IMR-90 (cell line): ENCODE data around the gene PPP1R14C. TPM values are rescaled to one million over a fixed set of nuclear protein-coding genes. Genes with fewer than 3 reads are reported as not detected.
A peak's percentile ranks its signal among the peaks of the same experiment; 100 is the strongest.

Experiments used
- ATAC-seq: fragments of 200-7000 bp; cut with Tn5 transposase; 2 replicates; pipeline ENCODE4 v1.9.1; 2020; ENCODE audit warnings: low read depth, mild to moderate bottlenecking, moderate library complexity
- BruUV-seq: library from RNA; stranded (reverse); fragments of 400-500 nt; replicated peaks from 2 replicates; lab custom pipeline; 2021; lab: Mats Ljungman, UMichigan
- CTCF ChIA-PET: fragments of 300-600 bp; formaldehyde crosslinking; extraction: SDS; loops from one replicate; lab custom pipeline; 2021; ENCODE audit warnings: antibody characterized with exemption; lab: Yijun Ruan, JAX
- POLR2A ChIA-PET: fragments of 300-600 bp; sonication (Branson Sonifier 250); formaldehyde crosslinking; loops from one replicate; lab custom pipeline; 2022; ENCODE audit warnings: antibody characterized with exemption; ENCODE audit not compliant: unreplicated experiment; lab: Charles Lee
- DNase-seq: peaks from one replicate; pipeline ENCODE4 v3.0.0; 2013
- H2AFZ ChIP-seq: replicated peaks from 2 replicates; pipeline ENCODE3; 2013; ENCODE audit warnings: low read length, mild to moderate bottlenecking; ENCODE audit not compliant: poor library complexity
- H2AK5ac ChIP-seq: 2 replicates; pipeline ENCODE4 v1.6.1; 2013; ENCODE audit warnings: low read depth, low read length, inconsistent platforms
- H2AK9ac ChIP-seq: replicated peaks from 2 replicates; pipeline ENCODE3; 2013; ENCODE audit warnings: mild to moderate bottlenecking, low read depth, low read length, moderate library complexity; ENCODE audit not compliant: poor library complexity
- H2BK120ac ChIP-seq: 2 replicates; pipeline ENCODE4 v1.6.1; 2013; ENCODE audit warnings: low read depth, low read length, inconsistent platforms
- H2BK15ac ChIP-seq: 3 replicates; pipeline ENCODE4 v1.6.1; 2013; ENCODE audit warnings: low read depth, low read length, inconsistent platforms
- H2BK20ac ChIP-seq: 2 replicates; pipeline ENCODE4 v1.6.1; 2013; ENCODE audit warnings: low read depth, mild to moderate bottlenecking, inconsistent platforms, low read length, moderate library complexity
- H2BK5ac ChIP-seq: 2 replicates; pipeline ENCODE4 v1.6.1; 2013; ENCODE audit warnings: mild to moderate bottlenecking, low read depth, low read length, inconsistent platforms; ENCODE audit not compliant: poor library complexity, severe bottlenecking
- H3K14ac ChIP-seq: replicated peaks from 2 replicates; pipeline ENCODE4 v1.6.1; 2013; ENCODE audit warnings: low read depth, low read length, inconsistent platforms
- H3K18ac ChIP-seq: 2 replicates; pipeline ENCODE4 v1.6.1; 2013; ENCODE audit warnings: low read depth, low read length, control low read depth
- H3K23ac ChIP-seq: 2 replicates; pipeline ENCODE4 v1.6.1; 2013; ENCODE audit warnings: low read depth, low read length, inconsistent platforms
- H3K27ac ChIP-seq: 2 replicates; pipeline ENCODE4 v1.5.1; 2013; ENCODE audit warnings: mild to moderate bottlenecking, control low read depth, low read length; ENCODE audit not compliant: insufficient read depth
- H3K27me3 ChIP-seq: 2 replicates; pipeline ENCODE4 v1.6.1; 2013; ENCODE audit warnings: low read length; ENCODE audit not compliant: control insufficient read depth, insufficient read depth
- H3K36me3 ChIP-seq: 2 replicates; pipeline ENCODE4 v1.6.1; 2013; ENCODE audit warnings: low read length, mixed read lengths; ENCODE audit not compliant: control insufficient read depth, insufficient read depth
- H3K4ac ChIP-seq: 2 replicates; pipeline ENCODE4 v1.6.1; 2013; ENCODE audit warnings: low read depth, low read length, inconsistent platforms
- H3K4me1 ChIP-seq: 2 replicates; pipeline ENCODE4 v1.6.1; 2013; ENCODE audit warnings: low read length, mixed read lengths; ENCODE audit not compliant: control insufficient read depth, insufficient read depth
- H3K4me2 ChIP-seq: 2 replicates; pipeline ENCODE4 v1.6.1; 2013; ENCODE audit warnings: low read depth, mild to moderate bottlenecking, control low read depth, low read length, moderate library complexity
- H3K4me3 ChIP-seq: 2 replicates; pipeline ENCODE4 v1.5.1; 2013; ENCODE audit warnings: low read depth, mild to moderate bottlenecking, control low read depth, low read length, moderate library complexity; ENCODE audit not compliant: insufficient read depth
- H3K56ac ChIP-seq: 2 replicates; pipeline ENCODE4 v1.6.1; 2013; ENCODE audit warnings: low read length, inconsistent platforms; ENCODE audit not compliant: insufficient read depth; ENCODE audit errors: extremely low read depth
- H3K79me1 ChIP-seq, 2 experiments: 2 replicates each; pipeline ENCODE4 v1.6.1; 2013; ENCODE audit warnings: low read length in 2 of 2, inconsistent platforms in 1 of 2, low read depth in 1 of 2
- H3K9ac ChIP-seq: 2 replicates; pipeline ENCODE4 v1.6.1; 2013; ENCODE audit warnings: low read depth, low read length, control low read depth
- H3K9me1 ChIP-seq: 2 replicates; pipeline ENCODE4 v1.6.1; 2013; ENCODE audit warnings: low read length, inconsistent platforms; ENCODE audit not compliant: insufficient read depth
- H3K9me3 ChIP-seq: 2 replicates; pipeline ENCODE4 v1.6.1; 2013; ENCODE audit warnings: low read length; ENCODE audit not compliant: control insufficient read depth, insufficient read depth
- H4K20me1 ChIP-seq: 2 replicates; pipeline ENCODE4 v1.6.1; 2013; ENCODE audit warnings: low read length, inconsistent platforms; ENCODE audit not compliant: insufficient read depth
- H4K5ac ChIP-seq: 2 replicates; pipeline ENCODE4 v1.6.1; 2013; ENCODE audit warnings: mild to moderate bottlenecking, low read depth, low read length, control low read depth
- H4K8ac ChIP-seq, 2 experiments: 2 replicates each; pipeline ENCODE4 v1.6.1; 2013; ENCODE audit warnings: low read depth in 2 of 2, low read length in 2 of 2, control low read depth in 1 of 2, inconsistent platforms in 1 of 2
- H4K91ac ChIP-seq: 2 replicates; pipeline ENCODE4 v1.6.1; 2013; ENCODE audit warnings: low read depth, low read length, inconsistent platforms; ENCODE audit not compliant: insufficient read depth
- CEBPB ChIP-seq: IDR thresholded peaks from 2 replicates; pipeline ENCODE4 v1.6.1; 2012; ENCODE audit warnings: low read depth, low read length, improper control_type of control experiment
- CHD1 ChIP-seq: IDR thresholded peaks from 2 replicates; pipeline ENCODE4 v1.6.1; 2012; ENCODE audit warnings: low read depth, low read length, improper control_type of control experiment
- CTCF ChIP-seq: conservative IDR thresholded peaks from 2 replicates; pipeline ENCODE4 v1.5.1; 2012; ENCODE audit warnings: mild to moderate bottlenecking, low read depth, low read length, improper control_type of control experiment
- ELK1 ChIP-seq: fragments of 150-350 bp; IDR thresholded peaks from 2 replicates; pipeline ENCODE4 v1.6.1; 2016; ENCODE audit warnings: low read depth, mild to moderate bottlenecking, low read length, moderate library complexity, borderline replicate concordance
- MAFK ChIP-seq: IDR thresholded peaks from 2 replicates; pipeline ENCODE4 v1.6.1; 2012; ENCODE audit warnings: low read depth, low read length, improper control_type of control experiment
- NFE2L2 ChIP-seq: fragments of 150-350 bp; IDR thresholded peaks from 2 replicates; pipeline ENCODE4 v1.6.1; 2016; ENCODE audit warnings: low read depth, mild to moderate bottlenecking, low read length
- WGBS, 2 experiments: methylation state at CpG; one replicate each; pipeline versions ENCODE4 v1.1.5 to v1.1.7; 2013; ENCODE audit warnings: missing lambda C conversion rate in 2 of 2; ENCODE audit not compliant: insufficient read length in 1 of 2; ENCODE audit errors: extremely low coverage in 2 of 2; 5-methylcytosine and 5-hydroxymethylcytosine counted together
- dilution Hi-C: fragments of 300-500 bp; cut with HindIII; formaldehyde crosslinking; loops from one replicate; pipeline ENCODE4 v1.14.3; 2018; ENCODE audit warnings: low sequenced_read_pairs; ENCODE audit not compliant: unreplicated experiment
- in situ Hi-C: fragments of 300-500 bp; cut with MboI; formaldehyde crosslinking; loops from 3 replicates; pipeline ENCODE4 v1.14.3; 2019; ENCODE audit warnings: low sequenced_read_pairs, inconsistent platforms, mixed read lengths
- intact Hi-C: fragments of 100-400 bp; cut with micrococcal nuclease; formaldehyde crosslinking; loops from 2 replicates; pipeline ENCODE4 v1.10.0; 2022
- polyA plus RNA-seq, 3 experiments: library from polyadenylated mRNA; depleted of rRNA; stranded (reverse); fragments of >200 nt; gene quantifications; 2 replicates each; pipeline ENCODE4 v1.2.3, GENCODE V29; 2012; ENCODE audit warnings: low replicate concordance in 1 of 3
- total RNA-seq: library from RNA; depleted of rRNA; stranded (reverse); fragments of >200 nt; gene quantifications from 2 replicates; pipeline ENCODE4 v1.2.3, GENCODE V29; 2012

The PPP1R14C gene
- total and polyA plus RNA-seq, 2 of the 4 experiments (the other 2 are of a cell fraction), result not detected

- in situ Hi-C loops, result no loop called here
- ATAC-seq, result peak; percentile 61
- no peak overlapping the region for H2BK5ac ChIP-seq
- no peak overlapping the region for H3K23ac ChIP-seq
- no peak overlapping the region for H2AFZ ChIP-seq
- no peaks in the 10 kb centered on the region for H3K36me3 ChIP-seq
- peaks cover under 1% of the 10 kb centered on the region; the same call in 1 of the 2 replicates for H3K27me3 ChIP-seq
- CTCF ChIA-PET, result interaction anchor here (0.6 kb wide), 1 partner anchor 213 kb away, joined by 5 read pairs; no protein-coding TSS in a partner anchor
- H3K4ac ChIP-seq, result no peak overlapping the region
- H2BK15ac ChIP-seq, result no peak overlapping the region
- TF ChIP-seq ELK1 (no peak), MAFK (no peak), CHD1 (no peak), CTCF (no peak), NFE2L2 (no peak), CEBPB (no peak)
- no peak overlapping the region for H3K18ac ChIP-seq
- intact Hi-C loops, result no loop called here
- dilution Hi-C loops, result no loop called here
- H3K9me1 ChIP-seq, result no peaks in the 10 kb centered on the region
- no peak overlapping the region for H3K4me3 ChIP-seq
- no peak overlapping the region for H2AK5ac ChIP-seq
- H3K4me2 ChIP-seq, result no peak overlapping the region
- H3K56ac ChIP-seq, result no peak overlapping the region
- H3K9me3 ChIP-seq, result peaks cover 9% of the 10 kb centered on the region
- H4K8ac ChIP-seq, result no peak overlapping the region
- no peaks in the 10 kb centered on the region for H3K4me1 ChIP-seq
- H2BK120ac ChIP-seq, result no peak overlapping the region
- no peak overlapping the region for H2BK20ac ChIP-seq
- no CpG with 5 or more reads among the region's 2 CpGs for WGBS, 2 experiments
- no peak overlapping the region for H4K91ac ChIP-seq
- peak; percentile 74 for DNase-seq
- H3K79me1 ChIP-seq, result no peaks in the 10 kb centered on the region
- H4K5ac ChIP-seq, result no peak overlapping the region
- H3K27ac ChIP-seq, result no peak overlapping the region
- POLR2A ChIA-PET, result interaction anchor here (0.6 kb wide), 1 partner anchor 84 kb away, joined by 3 read pairs; no protein-coding TSS in a partner anchor
- H3K14ac ChIP-seq, result no peak overlapping the region
- BruUV-seq, result no TSS peak
- H3K9ac ChIP-seq, result no peak overlapping the region
- H2AK9ac ChIP-seq, result no peak overlapping the region
- H4K20me1 ChIP-seq, result no peaks in the 10 kb centered on the region
These were observed 150.8 kb downstream of the PPP1R14C start for GRCh38 chr6:150293423-150294173.
